ENCODE results near the gene HSD11B1.

The HSD11B1 gene

GRCh38 chr1:209702832-209703231, 1.8 kb upstream of the HSD11B1 start:
- Histone ChIP-seq H3K4me3 (IDR thresholded peaks at IDR 0.05; ENCODE audit: insufficient read depth, low read depth, low read length) (no peak overlapping the region), H3K4me2 (no peak overlapping the region), H3K79me2 (ENCODE audit: insufficient read depth, low read depth) (no peaks in the 10 kb centered on the region), H3K9ac (no peak overlapping the region), H3K36me3 (ENCODE audit: insufficient read depth) (no peaks in the 10 kb centered on the region), H3K27me3 (ENCODE audit: insufficient read depth, low read depth) (no peaks in the 10 kb centered on the region), H3K27ac (no peak overlapping the region), H4K20me1 (ENCODE audit: insufficient read depth) (no peaks in the 10 kb centered on the region), H2AFZ (ENCODE audit: low read depth) (no peak overlapping the region), H3K4me1 (ENCODE audit: low read depth, poor library complexity, severe bottlenecking) (peaks cover 8% of the 10 kb centered on the region)
- no peak for TF ChIP-seq CTCF (conservative IDR thresholded peaks at IDR 0.05; ENCODE audit: low read depth, low read length)

- H3K27me3 ChIP-seq (ENCODE audit: insufficient read depth, low read depth), result no peaks in the 10 kb centered on the region
- H3K79me2 ChIP-seq (ENCODE audit: insufficient read depth, low read depth), result no peaks in the 10 kb centered on the region
- no peaks in the 10 kb centered on the region for H3K36me3 ChIP-seq (ENCODE audit: insufficient read depth)
- no peak overlapping the region for H3K9ac ChIP-seq
- no peak overlapping the region for H3K4me2 ChIP-seq
- H4K20me1 ChIP-seq (ENCODE audit: insufficient read depth), result no peaks in the 10 kb centered on the region
- no peak overlapping the region for H3K27ac ChIP-seq
- no peak overlapping the region for H3K4me3 ChIP-seq (IDR thresholded peaks at IDR 0.05; ENCODE audit: insufficient read depth, low read depth, low read length)
- peaks cover 8% of the 10 kb centered on the region for H3K4me1 ChIP-seq (ENCODE audit: low read depth, poor library complexity, severe bottlenecking)
- no peak overlapping the region for H2AFZ ChIP-seq (ENCODE audit: low read depth)
- no peak for TF ChIP-seq CTCF (conservative IDR thresholded peaks at IDR 0.05; ENCODE audit: low read depth, low read length)
Measured at GRCh38 chr1:209703834-209704504, 677 bp upstream of the HSD11B1 start.

- peaks cover 8% of the 10 kb centered on the region for H3K4me1 ChIP-seq (ENCODE audit: low read depth, poor library complexity, severe bottlenecking)
- H4K20me1 ChIP-seq (ENCODE audit: insufficient read depth), result no peaks in the 10 kb centered on the region
- no peaks in the 10 kb centered on the region for H3K27me3 ChIP-seq (ENCODE audit: insufficient read depth, low read depth)
- H3K36me3 ChIP-seq (ENCODE audit: insufficient read depth), result no peaks in the 10 kb centered on the region
- no peak for TF ChIP-seq CTCF (conservative IDR thresholded peaks at IDR 0.05; ENCODE audit: low read depth, low read length)
- no peak overlapping the region for H2AFZ ChIP-seq (ENCODE audit: low read depth)
- no peak overlapping the region for H3K4me2 ChIP-seq
- no peak overlapping the region for H3K9ac ChIP-seq
- no peak overlapping the region for H3K4me3 ChIP-seq (IDR thresholded peaks at IDR 0.05; ENCODE audit: insufficient read depth, low read depth, low read length)
- H3K27ac ChIP-seq, result no peak overlapping the region
- H3K79me2 ChIP-seq (ENCODE audit: insufficient read depth, low read depth), result no peaks in the 10 kb centered on the region
Measured at GRCh38 chr1:209705033-209705598, 470 bp downstream of the HSD11B1 start.

- TF ChIP-seq CTCF (conservative IDR thresholded peaks at IDR 0.05; ENCODE audit: low read depth, low read length), result no peak
- Histone ChIP-seq H3K4me1 (ENCODE audit: low read depth, poor library complexity, severe bottlenecking) (peaks cover 8% of the 10 kb centered on the region), H2AFZ (ENCODE audit: low read depth) (no peak overlapping the region), H3K79me2 (ENCODE audit: insufficient read depth, low read depth) (no peaks in the 10 kb centered on the region), H4K20me1 (ENCODE audit: insufficient read depth) (no peaks in the 10 kb centered on the region), H3K4me2 (no peak overlapping the region), H3K27ac (no peak overlapping the region), H3K36me3 (ENCODE audit: insufficient read depth) (no peaks in the 10 kb centered on the region), H3K4me3 (IDR thresholded peaks at IDR 0.05; ENCODE audit: insufficient read depth, low read depth, low read length) (no peak overlapping the region), H3K9ac (no peak overlapping the region), H3K27me3 (ENCODE audit: insufficient read depth, low read depth) (no peaks in the 10 kb centered on the region)
Measured at GRCh38 chr1:209706622-209707021, 2.0 kb downstream of the HSD11B1 start.

Data from KMS-11 (cell line).